ENCODE results near the gene RAP1A. TPM values are rescaled to one million over a fixed set of nuclear protein-coding genes. Genes with fewer than 3 reads are reported as not detected.
A peak's percentile ranks its signal among the peaks of the same experiment; 100 is the strongest.

Gene RAP1A
- total and polyA plus RNA-seq, 2 donors (not counting 3 experiments of a cell fraction or from before 2014, with no cell fraction given): 17.8 to 56.4 TPM

- H3K4me1 ChIP-seq (ENCODE audit: control insufficient read depth, extremely low read depth, insufficient read depth, low read length): peaks cover 8% of the 10 kb centered on the region
- no peak overlapping the region for H3K9ac ChIP-seq (replicated peaks; ENCODE audit: extremely low read depth, insufficient read depth, low read length)
- H3K4me2 ChIP-seq (ENCODE audit: insufficient read depth, low read length): no peak overlapping the region
- H4K20me1 ChIP-seq (replicated peaks; ENCODE audit: control insufficient read depth, extremely low read depth, insufficient read depth, low read length): no peaks in the 10 kb centered on the region
- dilution Hi-C loops (cut with MboI; ENCODE audit: extremely low pct_ligation_motif_present, low sequenced_read_pairs): no loop called here
- CTCF ChIA-PET: interaction anchor here (0.5 to 1.8 kb wide), 11 partner anchors 12 to 211 kb away, joined by 3 to 18 read pairs (median 3); partner anchors contain the start of gene INKA2
- intact Hi-C loops (cut with micrococcal nuclease): loop anchor here (1.0 kb wide), 1 partner anchor 20 kb away; the partner anchor contains the start of gene INKA2
- peak; percentile 76 for FAIRE-seq
- H3K4me3 ChIP-seq (replicated peaks in 1 of 3; ENCODE audit: insufficient read depth in 1 of 3, low read depth in 1 of 3, low read length in 3 of 3): no peak overlapping the region
- H3K36me3 ChIP-seq (ENCODE audit: control insufficient read depth in 2 of 2, extremely low read depth in 1 of 2, insufficient read depth in 2 of 2, low read length in 2 of 2): no peaks in the 10 kb centered on the region
- no peaks in the 10 kb centered on the region for H3K9me1 ChIP-seq (replicated peaks; ENCODE audit: control insufficient read depth, extremely low read depth, insufficient read depth, low read length)
- no peak for TF ChIP-seq JUN (IDR thresholded peaks at IDR 0.05; ENCODE audit: borderline replicate concordance, insufficient read depth, insufficient read length, low read depth)
- no peak for TF ChIP-seq FOS (IDR thresholded peaks at IDR 0.05; ENCODE audit: borderline replicate concordance, insufficient read depth, low read length)
- TF ChIP-seq MAX (IDR thresholded peaks at IDR 0.05; ENCODE audit: insufficient read depth, insufficient read length): no peak
- TF ChIP-seq EZH2 (IDR thresholded peaks at IDR 0.05; ENCODE audit: borderline replicate concordance, low read depth, low read length, severe bottlenecking): no peak
- TF ChIP-seq MYC (IDR thresholded peaks at IDR 0.05; ENCODE audit: low read depth, low read length): no peak
- TF ChIP-seq GATA2 (IDR thresholded peaks at IDR 0.05; ENCODE audit: insufficient read depth, insufficient read length, low read depth, low read length): no peak
- TF ChIP-seq POLR2AphosphoS5 (IDR thresholded peaks at IDR 0.05; ENCODE audit: insufficient read depth, low read depth, low read length): no peak
- TF ChIP-seq CTCF (IDR thresholded peaks at IDR 0.05; ENCODE audit: extremely low read depth in 1 of 2, insufficient read depth in 1 of 2, low read depth in 1 of 2, low read length in 2 of 2): no peak
- TF ChIP-seq POLR2A (IDR thresholded peaks at IDR 0.05; ENCODE audit: low read depth, low read length): no peak
- H3K79me2 ChIP-seq (ENCODE audit: control insufficient read depth, insufficient read depth, low read length): no peaks in the 10 kb centered on the region
- peak; percentile 78 for DNase-seq (ENCODE audit: low read depth, low spot score)
- no peak overlapping the region for H2AFZ ChIP-seq (ENCODE audit: low read depth, low read length)
- no peaks in the 10 kb centered on the region for H3K9me3 ChIP-seq (replicated peaks; ENCODE audit: control insufficient read depth, insufficient read depth, low read length)
- no peaks in the 10 kb centered on the region for H3K27me3 ChIP-seq (ENCODE audit: control insufficient read depth in 2 of 2, insufficient read depth in 2 of 2, low read length in 2 of 2)
- no peak overlapping the region for H3K27ac ChIP-seq (ENCODE audit: insufficient read depth, low read depth, low read length)
- no TSS peak for BruUV-seq (replicated peaks)
- POLR2A ChIA-PET: interaction anchor here (0.6 to 1.6 kb wide), 3 partner anchors 14 to 282 kb away, joined by 3 to 7 read pairs (median 6); no protein-coding TSS in a partner anchor
Measured at GRCh38 chr1:111719674-111720132, 100.1 kb downstream of the RAP1A start.
